Neural cell (in vitro differentiated cells): ENCODE measurements around the gene PERCC1.

Experiments
- POLR2AphosphoS5 ChIP-seq: IDR thresholded peaks from 2 replicates; pipeline ENCODE4 v1.6.1; 2012
- RAD21 ChIP-seq: fragments of 450-650 bp; conservative IDR thresholded peaks from 2 replicates; pipeline ENCODE4 v1.6.1; 2014; ENCODE audit warnings: antibody characterized with exemption, mild to moderate bottlenecking, moderate library complexity
- TF ChIP-seq, protein P1 (sequence below): fragments of 450-650 bp; IDR thresholded peaks from 2 replicates; pipeline ENCODE4 v1.5.1; 2014; ENCODE audit warnings: antibody characterized with exemption, mild to moderate bottlenecking, moderate library complexity; ENCODE audit not compliant: poor library complexity, severe bottlenecking
- TF ChIP-seq, protein P2 (sequence below): IDR thresholded peaks from 2 replicates; pipeline ENCODE4 v1.6.1; 2012; ENCODE audit warnings: borderline replicate concordance

DNA sequence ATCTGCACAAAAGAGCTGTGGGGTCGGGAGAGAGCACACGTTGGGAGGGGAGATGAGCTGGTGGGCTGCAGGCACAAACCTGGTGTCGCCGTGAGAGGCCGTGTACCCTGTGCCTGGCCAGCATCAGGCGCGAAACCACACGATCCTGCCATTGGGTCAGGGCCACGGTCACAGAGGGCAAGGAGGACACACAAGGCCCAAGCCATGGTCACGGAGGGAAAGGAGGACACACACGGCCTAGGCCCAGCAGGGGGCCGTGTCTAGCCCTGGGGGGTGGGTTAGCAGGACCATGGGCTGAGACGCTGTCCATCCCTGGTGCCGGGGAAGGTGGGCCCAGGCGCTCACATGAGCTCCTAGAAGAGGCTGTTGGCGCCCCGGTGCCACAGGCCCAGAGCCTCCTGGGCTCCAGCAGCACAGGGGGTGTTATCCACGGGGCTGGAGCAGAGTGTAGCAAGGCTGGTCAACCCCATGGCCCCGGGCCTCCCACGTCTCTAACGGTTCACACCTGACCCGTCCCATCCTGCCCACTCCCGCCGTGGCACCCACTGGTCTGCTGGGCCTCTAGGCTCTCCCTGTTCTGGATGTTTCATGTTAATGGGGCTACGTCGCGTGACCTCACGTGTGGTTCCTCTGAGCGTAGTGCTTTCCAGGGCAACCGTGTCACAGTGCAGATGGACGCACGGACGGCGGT is 21.0 kb downstream of the PERCC1 start:
- TF ChIP-seq, protein P1, sequence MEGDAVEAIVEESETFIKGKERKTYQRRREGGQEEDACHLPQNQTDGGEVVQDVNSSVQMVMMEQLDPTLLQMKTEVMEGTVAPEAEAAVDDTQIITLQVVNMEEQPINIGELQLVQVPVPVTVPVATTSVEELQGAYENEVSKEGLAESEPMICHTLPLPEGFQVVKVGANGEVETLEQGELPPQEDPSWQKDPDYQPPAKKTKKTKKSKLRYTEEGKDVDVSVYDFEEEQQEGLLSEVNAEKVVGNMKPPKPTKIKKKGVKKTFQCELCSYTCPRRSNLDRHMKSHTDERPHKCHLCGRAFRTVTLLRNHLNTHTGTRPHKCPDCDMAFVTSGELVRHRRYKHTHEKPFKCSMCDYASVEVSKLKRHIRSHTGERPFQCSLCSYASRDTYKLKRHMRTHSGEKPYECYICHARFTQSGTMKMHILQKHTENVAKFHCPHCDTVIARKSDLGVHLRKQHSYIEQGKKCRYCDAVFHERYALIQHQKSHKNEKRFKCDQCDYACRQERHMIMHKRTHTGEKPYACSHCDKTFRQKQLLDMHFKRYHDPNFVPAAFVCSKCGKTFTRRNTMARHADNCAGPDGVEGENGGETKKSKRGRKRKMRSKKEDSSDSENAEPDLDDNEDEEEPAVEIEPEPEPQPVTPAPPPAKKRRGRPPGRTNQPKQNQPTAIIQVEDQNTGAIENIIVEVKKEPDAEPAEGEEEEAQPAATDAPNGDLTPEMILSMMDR: no peak
- no peak for TF ChIP-seq RAD21
- TF ChIP-seq, protein P2, sequence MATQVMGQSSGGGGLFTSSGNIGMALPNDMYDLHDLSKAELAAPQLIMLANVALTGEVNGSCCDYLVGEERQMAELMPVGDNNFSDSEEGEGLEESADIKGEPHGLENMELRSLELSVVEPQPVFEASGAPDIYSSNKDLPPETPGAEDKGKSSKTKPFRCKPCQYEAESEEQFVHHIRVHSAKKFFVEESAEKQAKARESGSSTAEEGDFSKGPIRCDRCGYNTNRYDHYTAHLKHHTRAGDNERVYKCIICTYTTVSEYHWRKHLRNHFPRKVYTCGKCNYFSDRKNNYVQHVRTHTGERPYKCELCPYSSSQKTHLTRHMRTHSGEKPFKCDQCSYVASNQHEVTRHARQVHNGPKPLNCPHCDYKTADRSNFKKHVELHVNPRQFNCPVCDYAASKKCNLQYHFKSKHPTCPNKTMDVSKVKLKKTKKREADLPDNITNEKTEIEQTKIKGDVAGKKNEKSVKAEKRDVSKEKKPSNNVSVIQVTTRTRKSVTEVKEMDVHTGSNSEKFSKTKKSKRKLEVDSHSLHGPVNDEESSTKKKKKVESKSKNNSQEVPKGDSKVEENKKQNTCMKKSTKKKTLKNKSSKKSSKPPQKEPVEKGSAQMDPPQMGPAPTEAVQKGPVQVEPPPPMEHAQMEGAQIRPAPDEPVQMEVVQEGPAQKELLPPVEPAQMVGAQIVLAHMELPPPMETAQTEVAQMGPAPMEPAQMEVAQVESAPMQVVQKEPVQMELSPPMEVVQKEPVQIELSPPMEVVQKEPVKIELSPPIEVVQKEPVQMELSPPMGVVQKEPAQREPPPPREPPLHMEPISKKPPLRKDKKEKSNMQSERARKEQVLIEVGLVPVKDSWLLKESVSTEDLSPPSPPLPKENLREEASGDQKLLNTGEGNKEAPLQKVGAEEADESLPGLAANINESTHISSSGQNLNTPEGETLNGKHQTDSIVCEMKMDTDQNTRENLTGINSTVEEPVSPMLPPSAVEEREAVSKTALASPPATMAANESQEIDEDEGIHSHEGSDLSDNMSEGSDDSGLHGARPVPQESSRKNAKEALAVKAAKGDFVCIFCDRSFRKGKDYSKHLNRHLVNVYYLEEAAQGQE: no peak
- TF ChIP-seq POLR2AphosphoS5: no peak
